ENCODE data around the gene SRSF2.

Gene SRSF2

DNA sequence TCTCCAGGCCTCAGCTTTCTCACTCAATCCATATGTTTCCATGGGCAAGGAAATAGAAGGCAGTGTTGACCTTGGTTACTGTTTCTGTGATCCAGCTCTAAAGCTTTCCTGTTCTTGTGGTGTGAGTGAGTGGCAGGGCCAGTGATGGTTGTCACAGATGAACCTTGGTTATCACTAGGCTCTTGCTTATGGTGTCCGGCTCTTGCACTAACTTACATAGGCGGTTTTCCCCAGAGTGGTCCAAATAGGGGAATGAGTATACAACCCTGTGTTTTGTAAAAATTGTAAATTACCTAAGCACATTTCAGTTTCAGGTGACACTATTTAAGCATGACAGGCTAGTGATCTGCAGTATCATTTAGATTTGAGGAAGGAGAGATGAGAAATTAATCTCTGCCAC lies 7.6 kb upstream of the SRSF2 start:
- TF ChIP-seq, protein P1, sequence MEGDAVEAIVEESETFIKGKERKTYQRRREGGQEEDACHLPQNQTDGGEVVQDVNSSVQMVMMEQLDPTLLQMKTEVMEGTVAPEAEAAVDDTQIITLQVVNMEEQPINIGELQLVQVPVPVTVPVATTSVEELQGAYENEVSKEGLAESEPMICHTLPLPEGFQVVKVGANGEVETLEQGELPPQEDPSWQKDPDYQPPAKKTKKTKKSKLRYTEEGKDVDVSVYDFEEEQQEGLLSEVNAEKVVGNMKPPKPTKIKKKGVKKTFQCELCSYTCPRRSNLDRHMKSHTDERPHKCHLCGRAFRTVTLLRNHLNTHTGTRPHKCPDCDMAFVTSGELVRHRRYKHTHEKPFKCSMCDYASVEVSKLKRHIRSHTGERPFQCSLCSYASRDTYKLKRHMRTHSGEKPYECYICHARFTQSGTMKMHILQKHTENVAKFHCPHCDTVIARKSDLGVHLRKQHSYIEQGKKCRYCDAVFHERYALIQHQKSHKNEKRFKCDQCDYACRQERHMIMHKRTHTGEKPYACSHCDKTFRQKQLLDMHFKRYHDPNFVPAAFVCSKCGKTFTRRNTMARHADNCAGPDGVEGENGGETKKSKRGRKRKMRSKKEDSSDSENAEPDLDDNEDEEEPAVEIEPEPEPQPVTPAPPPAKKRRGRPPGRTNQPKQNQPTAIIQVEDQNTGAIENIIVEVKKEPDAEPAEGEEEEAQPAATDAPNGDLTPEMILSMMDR (IDR thresholded peaks at IDR 0.05), result no peak

DNA sequence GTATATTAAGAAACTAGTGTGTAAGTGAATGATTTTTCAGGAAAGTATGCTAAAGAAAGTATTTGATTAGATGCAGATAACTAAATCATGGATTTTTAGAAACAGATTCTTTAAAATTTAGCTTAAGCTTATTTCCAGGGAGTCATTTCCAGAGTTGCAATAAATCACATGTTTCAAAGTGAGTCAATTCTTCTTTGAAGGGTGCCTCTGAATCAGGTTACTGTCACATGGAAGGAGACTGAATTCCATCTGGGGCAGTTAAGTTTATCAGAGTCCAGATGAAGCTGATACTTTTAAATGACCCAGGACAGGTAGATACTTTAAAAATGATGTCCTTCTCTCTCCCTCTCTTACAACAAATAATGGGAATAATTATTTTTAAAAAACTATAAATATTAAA lies 5.8 kb upstream of the SRSF2 start:
- TF ChIP-seq, protein P1 (IDR thresholded peaks at IDR 0.05), result no peak

DNA sequence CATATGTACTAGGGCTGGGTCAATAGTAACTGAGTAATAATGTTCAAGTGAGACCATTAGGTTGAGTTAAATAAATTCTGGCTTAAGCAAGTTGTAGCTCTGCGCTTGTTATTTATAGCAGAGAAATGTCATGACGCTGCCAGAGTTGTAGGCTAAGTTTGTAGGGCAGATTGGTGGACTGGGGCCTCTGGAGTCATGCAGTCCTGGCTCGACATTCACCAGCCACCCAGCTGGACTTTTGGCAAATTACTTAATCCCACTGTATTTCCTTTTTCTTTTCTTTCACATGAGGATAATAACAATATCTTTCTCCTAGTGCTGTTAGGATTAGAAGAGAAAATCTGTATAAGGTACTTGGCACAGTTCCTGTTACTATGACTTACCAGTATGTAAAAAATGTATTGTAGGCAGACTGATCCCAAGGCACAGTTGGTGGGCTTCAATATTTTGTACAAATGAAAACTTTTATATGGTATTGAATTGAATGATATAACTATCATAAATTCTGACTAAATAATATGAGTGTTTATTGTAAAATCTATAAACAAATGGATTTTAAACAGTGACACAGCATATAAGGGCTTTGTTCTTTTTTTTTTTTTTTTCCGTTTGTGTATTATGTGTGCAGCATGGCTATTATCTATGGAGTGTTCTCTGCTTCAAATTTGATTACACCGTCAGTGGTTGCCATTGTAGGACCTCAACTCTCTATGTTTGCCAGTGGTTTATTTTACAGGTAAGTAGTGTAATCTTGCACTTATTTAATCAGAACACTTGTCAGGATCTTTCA lies 3.4 kb upstream of the SRSF2 start:
- TF ChIP-seq, protein P1 (IDR thresholded peaks at IDR 0.05), result no peak

DNA sequence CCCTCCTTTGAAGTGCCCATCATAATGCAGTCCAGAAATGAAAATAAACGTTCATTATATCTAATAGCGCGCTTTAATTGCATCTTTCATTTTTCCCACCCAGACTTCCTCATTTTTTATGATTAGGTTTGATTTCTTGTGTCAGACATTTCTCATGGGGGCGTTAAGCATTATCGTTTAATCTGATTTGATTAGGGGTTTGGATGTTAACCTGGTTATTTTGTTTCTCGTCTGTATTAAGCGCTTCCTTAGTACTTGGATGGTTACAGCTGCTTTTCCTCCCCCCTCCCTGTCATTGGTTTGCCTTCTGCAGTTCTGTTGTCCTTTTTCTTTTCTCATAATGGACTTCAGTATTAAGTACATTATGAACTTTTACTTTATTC lies 1.3 kb upstream of the SRSF2 start:
- TF ChIP-seq, protein P1 (IDR thresholded peaks at IDR 0.05), result no peak

DNA sequence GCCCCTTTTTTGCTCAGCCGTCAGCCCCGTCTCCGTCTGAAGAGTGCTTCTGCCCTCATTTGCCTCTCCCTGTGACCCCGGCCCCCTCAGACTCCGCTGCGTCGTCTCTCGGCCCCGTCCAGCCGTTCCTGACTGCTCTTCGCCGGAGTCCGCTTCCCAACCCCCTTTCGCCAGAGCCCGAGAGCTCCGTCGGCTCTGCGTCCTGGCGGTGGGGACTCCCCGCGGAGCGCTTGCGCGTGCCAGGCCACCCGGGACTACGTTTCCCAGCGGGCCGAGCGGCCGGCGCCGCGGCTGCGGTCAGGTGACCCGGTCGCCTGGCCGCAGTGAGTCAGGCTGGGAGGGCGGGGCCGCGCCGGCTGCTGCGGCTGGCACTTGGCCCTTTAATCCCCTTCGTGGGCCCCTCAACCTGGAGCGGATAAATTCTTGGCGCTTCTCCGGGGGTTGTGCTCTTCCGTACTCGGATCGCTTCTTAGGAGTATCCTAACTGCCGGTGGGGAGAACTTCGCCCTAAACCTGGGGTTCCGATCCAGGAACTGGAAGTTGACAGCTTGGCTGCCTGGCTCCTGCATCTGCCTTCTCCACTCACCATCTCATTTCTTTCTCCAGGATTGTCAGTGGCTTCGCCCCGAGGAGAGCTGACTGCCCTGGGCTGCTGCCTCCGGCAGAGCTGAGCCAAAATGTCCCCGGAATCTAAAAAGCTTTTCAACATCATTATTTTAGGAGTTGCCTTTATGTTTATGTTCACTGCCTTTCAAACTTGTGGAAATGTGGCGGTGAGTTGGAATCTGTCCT lies 741 bp upstream of the SRSF2 start, which contains the start of gene MFSD11:
Gene MFSD11 (plus strand): TSS at position 444 of the 792 bp plus-strand sequence. CDS start 234 bp downstream, at position 678.
- TF ChIP-seq, protein P1 (IDR thresholded peaks at IDR 0.05), result no peak

DNA sequence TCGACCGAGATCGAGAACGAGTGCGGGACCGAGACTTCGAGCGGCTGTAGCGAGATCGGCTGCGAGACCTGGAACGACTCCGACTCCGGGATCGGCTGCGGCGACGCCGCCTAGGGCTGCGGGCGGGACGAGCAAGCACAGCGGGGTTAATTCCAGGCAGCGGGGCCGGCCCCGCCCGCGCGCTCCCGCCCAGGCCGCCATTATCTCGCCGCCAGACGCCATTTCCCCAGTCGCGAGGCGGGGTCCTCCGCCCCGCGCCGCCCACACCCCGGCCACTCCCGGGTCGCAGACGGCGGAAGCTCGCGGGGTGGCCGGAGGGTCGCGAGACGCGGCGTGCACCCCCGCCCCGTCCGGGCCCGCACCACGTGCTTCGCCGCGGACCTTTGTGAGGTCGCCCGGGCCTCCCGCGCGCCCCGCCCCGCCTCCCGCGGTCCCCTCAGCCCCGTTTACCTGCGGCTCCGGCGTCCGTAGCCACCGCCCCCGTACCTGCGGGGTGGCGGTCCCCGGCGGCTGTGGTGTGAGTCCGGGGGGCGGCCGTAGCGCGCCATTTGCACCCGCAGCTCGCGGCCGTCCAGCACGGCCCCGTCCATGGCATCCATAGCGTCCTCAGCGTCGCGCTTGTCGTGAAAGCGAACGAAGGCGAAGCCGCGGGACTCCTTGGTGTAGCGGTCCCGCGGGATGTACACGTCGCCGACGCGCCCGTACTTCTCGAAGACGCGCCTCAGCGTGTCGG lies 616 bp downstream of the SRSF2 start:
- TF ChIP-seq, protein P1 (IDR thresholded peaks at IDR 0.05), result no peak

DNA sequence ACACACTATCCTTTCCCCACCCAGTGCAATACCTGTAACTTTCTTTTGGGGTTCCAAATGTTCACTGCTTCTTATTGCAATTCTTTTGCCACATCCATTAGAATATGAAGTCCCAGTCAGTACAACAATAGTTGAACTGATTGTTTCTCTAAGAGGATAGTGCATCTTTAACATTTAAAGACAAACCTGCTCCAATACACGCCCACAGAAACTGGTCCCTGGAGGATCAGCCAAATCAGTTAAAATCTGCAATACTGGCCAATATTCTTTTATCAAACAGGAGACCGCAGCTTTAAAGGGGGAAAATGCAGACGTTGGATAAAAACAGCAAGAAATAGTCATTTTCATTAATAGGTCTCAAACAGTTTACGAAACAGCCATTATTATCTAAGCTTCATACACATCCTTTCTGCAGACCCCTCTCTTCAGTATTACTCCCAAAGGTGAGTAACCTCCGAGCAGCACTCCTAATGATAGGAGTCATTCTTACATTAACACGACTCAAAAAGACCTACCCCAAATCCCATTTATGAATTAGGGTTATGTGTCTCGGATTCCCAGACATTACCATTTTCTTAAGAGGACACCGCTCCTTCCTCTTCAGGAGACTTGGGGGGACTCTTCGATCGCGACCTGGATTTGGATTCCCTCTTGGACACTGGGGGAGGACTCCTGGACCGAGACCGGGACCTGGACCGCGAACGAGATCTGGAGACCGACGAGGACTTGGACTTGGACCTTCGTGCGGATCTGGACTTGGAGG lies 1.4 kb downstream of the SRSF2 start:
- TF ChIP-seq, protein P1 (IDR thresholded peaks at IDR 0.05), result no peak
